ENCODE data around the gene CD180.

CD180 gene

GRCh38 chr5:67240846-67241245 is 44.2 kb upstream of the CD180 start:
- DNase-seq (ENCODE audit: low spot score) = no peak
- no peak for TF ChIP-seq CTCF (IDR thresholded peaks at IDR 0.05)
- Histone ChIP-seq H3K27ac (no peak overlapping the region), H3K4me3 (no peak overlapping the region)

DNA sequence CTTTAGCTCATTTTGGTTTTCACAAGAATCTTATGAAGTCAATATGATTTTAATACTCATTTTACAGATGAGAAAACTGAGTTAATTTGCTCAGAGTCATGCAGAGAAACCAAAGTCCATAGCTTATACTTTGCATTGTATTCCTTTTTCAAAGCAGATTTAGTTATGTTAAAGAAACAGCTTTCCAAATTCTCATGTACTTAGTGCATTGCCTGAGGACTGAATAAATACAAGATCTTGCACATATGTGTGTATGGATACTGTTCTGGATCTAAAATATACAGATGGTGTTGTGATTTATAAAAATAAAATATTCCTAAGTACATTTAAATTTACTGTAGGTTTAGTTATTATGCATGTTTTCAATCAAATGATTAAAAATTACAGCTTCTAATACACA is 43.5 kb upstream of the CD180 start:
- no peak for TF ChIP-seq CTCF (IDR thresholded peaks at IDR 0.05)
- no peak for DNase-seq (ENCODE audit: low spot score)
- no peak overlapping the region for H3K27ac ChIP-seq
- no peak overlapping the region for H3K4me3 ChIP-seq

- TF ChIP-seq CTCF (IDR thresholded peaks at IDR 0.05) = no peak
- Histone ChIP-seq H3K27ac (no peak overlapping the region), H3K4me3 (no peak overlapping the region)
- no peak for DNase-seq (ENCODE audit: low spot score)
Observed at GRCh38 chr5:67238191-67238590, 41.6 kb upstream of the CD180 start.

GRCh38 chr5:67235399-67236110 is 39.0 kb upstream of the CD180 start:
- Histone ChIP-seq H3K27ac (peak overlapping the region in 1 of 2 donors; percentile 4), H3K4me3 (no peak overlapping the region)
- no peak for DNase-seq (ENCODE audit: low spot score)
- TF ChIP-seq CTCF (IDR thresholded peaks at IDR 0.05) = no peak

- peak overlapping the region; percentile 60 for H3K4me3 ChIP-seq
- TF ChIP-seq CTCF (IDR thresholded peaks at IDR 0.05) = no peak
- H3K27ac ChIP-seq = peak overlapping the region in 1 of 2 donors; percentile 50
- no peak for DNase-seq (ENCODE audit: low spot score)
Observed at GRCh38 chr5:67234671-67235176, 38.1 kb upstream of the CD180 start.

- no peak overlapping the region for H3K27ac ChIP-seq
- DNase-seq (ENCODE audit: low spot score) = no peak
- TF ChIP-seq CTCF (IDR thresholded peaks at IDR 0.05) = no peak
- no peak overlapping the region for H3K4me3 ChIP-seq
Observed at GRCh38 chr5:67233075-67233474, 36.5 kb upstream of the CD180 start.

DNA sequence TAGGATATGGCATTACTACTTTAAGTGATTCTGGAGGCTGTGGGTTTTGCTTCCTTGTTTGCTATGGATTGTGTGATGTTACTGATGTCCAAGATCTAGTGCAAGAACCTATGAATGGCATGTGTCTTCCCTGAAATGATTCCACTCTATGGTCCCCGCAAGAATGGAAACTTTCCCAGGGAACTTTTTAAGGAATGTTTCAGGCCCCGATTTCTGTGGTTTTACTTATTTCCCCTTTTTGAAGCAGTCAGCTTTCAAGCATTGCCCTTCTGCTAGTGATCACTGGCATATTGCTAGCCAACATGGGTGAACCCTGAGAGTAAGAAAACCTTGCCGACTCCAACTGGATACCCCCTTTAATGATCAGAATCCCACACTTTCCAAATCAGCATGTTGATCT is 26.6 kb upstream of the CD180 start:
- no peak for DNase-seq (ENCODE audit: low spot score)
- TF ChIP-seq CTCF (IDR thresholded peaks at IDR 0.05) = no peak
- H3K27ac ChIP-seq = no peak overlapping the region

More for the DNA sequence above, 26.6 kb upstream of the CD180 start:
- no peak overlapping the region for H3K4me3 ChIP-seq
